ENCODE results near the gene RPP38. TPM values are rescaled to one million over a fixed set of nuclear protein-coding genes. Genes with fewer than 3 reads are reported as not detected.

RPP38 gene
- total RNA-seq (10 to 100 TPM; 19.8 to 21.8 TPM), polyA plus RNA-seq (10 to 100 TPM; 33.1 to 34.6 TPM)

- H3K36me3 ChIP-seq (ENCODE audit: insufficient read depth, low read length) = peaks cover 10% of the 10 kb centered on the region
- H3K27me3 ChIP-seq (ENCODE audit: insufficient read depth, low read length) = no peaks in the 10 kb centered on the region
- Mint-ChIP-seq H3K4me1 (peaks cover 16 to 44% (median 31%) of the 10 kb centered on the region in 4 donors), H3K9me3 (peaks cover 0 to 2% (median 0%) of the 10 kb centered on the region in 8 donors), H3K4me3 (peak within 1 kb of the TSS; percentile 91 to 99 (median 96)), H3K27ac (peak within 1 kb of the TSS; percentile 94 to 99 (median 98)), H3K36me3 (peaks cover 5 to 28% of the 10 kb centered on the region in 2 donors), H3K27me3 (no peaks in the 10 kb centered on the region)
- DNase-seq = peak; percentile 94 to 97 (median 95)
- ChIA-PET CTCF (ENCODE audit: partially characterized antibody) (interaction anchor here (0.9 to 2.3 kb wide), 5 partner anchors 8 to 112 kb away, joined by 3 to 9 read pairs (median 3); no protein-coding TSS in a partner anchor), POLR2A (ENCODE audit: partially characterized antibody) (interaction anchor here (0.7 to 1.9 kb wide), 7 partner anchors 9 to 219 kb away, joined by 3 to 8 read pairs (median 6); partner anchors contain the start of genes DCLRE1C, MEIG1, NMT2 and SUV39H2)
- peaks cover 38% of the 10 kb centered on the region for H3K4me1 ChIP-seq (ENCODE audit: insufficient read depth, low read length)
- intact Hi-C loops (cut with micrococcal nuclease) = loop anchor here (1.0 to 5.0 kb wide), 7 partner anchors 9 to 1720 kb away; partner anchors contain the start of genes ACBD7, CDNF, DCLRE1C and HSPA14
- H3K4me3 ChIP-seq (ENCODE audit: low read length in 2 of 2) = peak within 1 kb of the TSS; percentile 86 to 97
- H3K9me3 ChIP-seq (ENCODE audit: control insufficient read depth in 1 of 2, low read length in 2 of 2) = no peaks in the 10 kb centered on the region
- H3K27ac ChIP-seq (ENCODE audit: low read depth, low read length) = peak within 1 kb of the TSS; percentile 95
Observed at GRCh38 chr10:15097011-15097812, at the start of gene RPP38. RPP38 (plus strand) TSS chr10:15097355; CDS start chr10:15103315, 5,960 bp downstream.

GRCh38 chr10:15049533-15049932 is 47.6 kb upstream of the RPP38 start:
- no peaks in the 10 kb centered on the region for H3K36me3 ChIP-seq (ENCODE audit: insufficient read depth, low read length)
- intact Hi-C loops (cut with micrococcal nuclease) = no loop called here
- H3K27ac Mint-ChIP-seq = no peak overlapping the region
- no peak for DNase-seq
- no peaks in the 10 kb centered on the region for H3K36me3 Mint-ChIP-seq
- CTCF ChIA-PET (ENCODE audit: partially characterized antibody) = no interaction called here
- H3K9me3 ChIP-seq (ENCODE audit: control insufficient read depth in 1 of 2, low read length in 2 of 2) = no peaks in the 10 kb centered on the region
- peaks cover 0 to 1% (median 0%) of the 10 kb centered on the region in 8 donors for H3K9me3 Mint-ChIP-seq
- no peak overlapping the region for H3K4me3 ChIP-seq (ENCODE audit: low read length in 2 of 2)
- no peak overlapping the region for H3K27ac ChIP-seq (ENCODE audit: low read depth, low read length)
- H3K4me1 ChIP-seq (ENCODE audit: insufficient read depth, low read length) = no peaks in the 10 kb centered on the region
- H3K4me1 Mint-ChIP-seq = no peaks in the 10 kb centered on the region
- peaks cover 1 to 2% of the 10 kb centered on the region in 2 donors for H3K27me3 Mint-ChIP-seq
- no peaks in the 10 kb centered on the region for H3K27me3 ChIP-seq (ENCODE audit: insufficient read depth, low read length)
- POLR2A ChIA-PET (ENCODE audit: partially characterized antibody) = no interaction called here
- H3K4me3 Mint-ChIP-seq = no peak overlapping the region

- ChIA-PET CTCF (ENCODE audit: partially characterized antibody) (interaction anchor here (0.6 kb wide), 1 partner anchor 1017 kb away, joined by 3 read pairs; no protein-coding TSS in a partner anchor), POLR2A (ENCODE audit: partially characterized antibody) (no interaction called here)
- DNase-seq = no peak
- Mint-ChIP-seq H3K27me3 (peaks cover 1 to 4% of the 10 kb centered on the region in 2 donors), H3K4me1 (no peaks in the 10 kb centered on the region), H3K27ac (no peak overlapping the region), H3K36me3 (no peaks in the 10 kb centered on the region), H3K9me3 (peaks cover 0 to 3% (median 0%) of the 10 kb centered on the region in 8 donors), H3K4me3 (no peak overlapping the region)
- Histone ChIP-seq H3K36me3 (ENCODE audit: insufficient read depth, low read length) (no peaks in the 10 kb centered on the region), H3K27ac (ENCODE audit: low read depth, low read length) (no peak overlapping the region), H3K4me1 (ENCODE audit: insufficient read depth, low read length) (no peaks in the 10 kb centered on the region), H3K4me3 (ENCODE audit: low read length in 2 of 2) (no peak overlapping the region), H3K27me3 (ENCODE audit: insufficient read depth, low read length) (no peaks in the 10 kb centered on the region), H3K9me3 (ENCODE audit: control insufficient read depth in 1 of 2, low read length in 2 of 2) (no peaks in the 10 kb centered on the region)
- intact Hi-C loops (cut with micrococcal nuclease) = no loop called here
Observed at GRCh38 chr10:15052121-15052520, 45.0 kb upstream of the RPP38 start.

GRCh38 chr10:15053061-15053460 is 44.1 kb upstream of the RPP38 start:
- intact Hi-C loops (cut with micrococcal nuclease) = no loop called here
- Histone ChIP-seq H3K27me3 (ENCODE audit: insufficient read depth, low read length) (no peaks in the 10 kb centered on the region), H3K4me1 (ENCODE audit: insufficient read depth, low read length) (no peaks in the 10 kb centered on the region), H3K27ac (ENCODE audit: low read depth, low read length) (no peak overlapping the region), H3K36me3 (ENCODE audit: insufficient read depth, low read length) (no peaks in the 10 kb centered on the region), H3K4me3 (ENCODE audit: low read length in 2 of 2) (no peak overlapping the region), H3K9me3 (ENCODE audit: control insufficient read depth in 1 of 2, low read length in 2 of 2) (no peaks in the 10 kb centered on the region)
- peaks cover 0 to 3% (median 0%) of the 10 kb centered on the region in 8 donors for H3K9me3 Mint-ChIP-seq
- H3K27ac Mint-ChIP-seq = peak overlapping the region in 1 of 7 donors; percentile 42
- no peak overlapping the region for H3K4me3 Mint-ChIP-seq
- ChIA-PET POLR2A (ENCODE audit: partially characterized antibody) (no interaction called here), CTCF (ENCODE audit: partially characterized antibody) (no interaction called here)
- H3K36me3 Mint-ChIP-seq = no peaks in the 10 kb centered on the region
- DNase-seq = no peak
- no peaks in the 10 kb centered on the region for H3K4me1 Mint-ChIP-seq
- peaks cover 1 to 5% of the 10 kb centered on the region in 2 donors for H3K27me3 Mint-ChIP-seq

GRCh38 chr10:15058689-15059088 is 38.5 kb upstream of the RPP38 start:
- no peak overlapping the region for H3K4me3 Mint-ChIP-seq
- no peaks in the 10 kb centered on the region for H3K4me1 Mint-ChIP-seq
- Histone ChIP-seq H3K36me3 (ENCODE audit: insufficient read depth, low read length) (no peaks in the 10 kb centered on the region), H3K4me1 (ENCODE audit: insufficient read depth, low read length) (no peaks in the 10 kb centered on the region), H3K4me3 (ENCODE audit: low read length in 2 of 2) (no peak overlapping the region), H3K27ac (ENCODE audit: low read depth, low read length) (no peak overlapping the region), H3K27me3 (ENCODE audit: insufficient read depth, low read length) (peaks cover 6% of the 10 kb centered on the region), H3K9me3 (ENCODE audit: control insufficient read depth in 1 of 2, low read length in 2 of 2) (no peaks in the 10 kb centered on the region)
- peaks cover 8 to 11% of the 10 kb centered on the region in 2 donors for H3K27me3 Mint-ChIP-seq
- ChIA-PET POLR2A (ENCODE audit: partially characterized antibody) (no interaction called here), CTCF (ENCODE audit: partially characterized antibody) (no interaction called here)
- DNase-seq = no peak
- peaks cover 6 to 22% (median 20%) of the 10 kb centered on the region in 8 donors for H3K9me3 Mint-ChIP-seq
- intact Hi-C loops (cut with micrococcal nuclease) = no loop called here
- H3K36me3 Mint-ChIP-seq = peaks cover 9 to 14% of the 10 kb centered on the region in 2 donors
- no peak overlapping the region for H3K27ac Mint-ChIP-seq

GRCh38 chr10:15059914-15060313 is 37.2 kb upstream of the RPP38 start:
- Mint-ChIP-seq H3K27ac (no peak overlapping the region), H3K36me3 (peaks cover 9 to 14% of the 10 kb centered on the region in 2 donors), H3K27me3 (peaks cover 8 to 16% of the 10 kb centered on the region in 2 donors), H3K9me3 (peaks cover 3 to 22% (median 20%) of the 10 kb centered on the region in 8 donors), H3K4me1 (no peaks in the 10 kb centered on the region), H3K4me3 (no peak overlapping the region)
- ChIA-PET CTCF (ENCODE audit: partially characterized antibody) (no interaction called here), POLR2A (ENCODE audit: partially characterized antibody) (no interaction called here)
- Histone ChIP-seq H3K36me3 (ENCODE audit: insufficient read depth, low read length) (no peaks in the 10 kb centered on the region), H3K4me1 (ENCODE audit: insufficient read depth, low read length) (no peaks in the 10 kb centered on the region), H3K4me3 (ENCODE audit: low read length in 2 of 2) (no peak overlapping the region), H3K9me3 (ENCODE audit: control insufficient read depth in 1 of 2, low read length in 2 of 2) (no peaks in the 10 kb centered on the region), H3K27me3 (ENCODE audit: insufficient read depth, low read length) (peaks cover 6% of the 10 kb centered on the region), H3K27ac (ENCODE audit: low read depth, low read length) (no peak overlapping the region)
- DNase-seq = no peak
- intact Hi-C loops (cut with micrococcal nuclease) = no loop called here

- intact Hi-C loops (cut with micrococcal nuclease) = no loop called here
- no peak overlapping the region for H3K4me3 ChIP-seq (ENCODE audit: low read length in 2 of 2)
- ChIA-PET POLR2A (ENCODE audit: partially characterized antibody) (no interaction called here), CTCF (ENCODE audit: partially characterized antibody) (no interaction called here)
- H3K27me3 Mint-ChIP-seq = peaks cover 12 to 20% of the 10 kb centered on the region in 2 donors
- peaks cover 6% of the 10 kb centered on the region for H3K27me3 ChIP-seq (ENCODE audit: insufficient read depth, low read length)
- no peaks in the 10 kb centered on the region for H3K36me3 ChIP-seq (ENCODE audit: insufficient read depth, low read length)
- peaks cover 3 to 28% (median 21%) of the 10 kb centered on the region in 8 donors for H3K9me3 Mint-ChIP-seq
- H3K4me3 Mint-ChIP-seq = no peak overlapping the region
- H3K9me3 ChIP-seq (ENCODE audit: control insufficient read depth in 1 of 2, low read length in 2 of 2) = no peaks in the 10 kb centered on the region
- no peak overlapping the region for H3K27ac ChIP-seq (ENCODE audit: low read depth, low read length)
- H3K4me1 Mint-ChIP-seq = no peaks in the 10 kb centered on the region
- no peak for DNase-seq
- H3K36me3 Mint-ChIP-seq = peaks cover 9 to 14% of the 10 kb centered on the region in 2 donors
- no peaks in the 10 kb centered on the region for H3K4me1 ChIP-seq (ENCODE audit: insufficient read depth, low read length)
- H3K27ac Mint-ChIP-seq = no peak overlapping the region
Observed at GRCh38 chr10:15060638-15061037, 36.5 kb upstream of the RPP38 start.

Data from CD4-positive, alpha-beta memory T cell (primary cell).